IMR-90 (cell line): ENCODE data around the gene PLD4. TPM values are rescaled to one million over a fixed set of nuclear protein-coding genes. Genes with fewer than 3 reads are reported as not detected.

Experiments
- ATAC-seq: fragments of 200-7000 bp; cut with Tn5 transposase; 2 replicates; pipeline ENCODE4 v1.9.1; 2020; ENCODE audit warnings: low read depth, mild to moderate bottlenecking, moderate library complexity
- BruUV-seq: library from RNA; stranded (reverse); fragments of 400-500 nt; replicated peaks from 2 replicates; lab custom pipeline; 2021; lab: Mats Ljungman, UMichigan
- CTCF ChIA-PET: fragments of 300-600 bp; formaldehyde crosslinking; extraction: SDS; loops from one replicate; lab custom pipeline; 2021; ENCODE audit warnings: antibody characterized with exemption; lab: Yijun Ruan, JAX
- POLR2A ChIA-PET: fragments of 300-600 bp; sonication (Branson Sonifier 250); formaldehyde crosslinking; loops from one replicate; lab custom pipeline; 2022; ENCODE audit warnings: antibody characterized with exemption; ENCODE audit not compliant: unreplicated experiment; lab: Charles Lee
- DNase-seq: peaks from one replicate; pipeline ENCODE4 v3.0.0; 2013
- H2AFZ ChIP-seq: replicated peaks from 2 replicates; pipeline ENCODE3; 2013; ENCODE audit warnings: low read length, mild to moderate bottlenecking; ENCODE audit not compliant: poor library complexity
- H2AK5ac ChIP-seq: 2 replicates; pipeline ENCODE4 v1.6.1; 2013; ENCODE audit warnings: low read depth, low read length, inconsistent platforms
- H2AK9ac ChIP-seq: replicated peaks from 2 replicates; pipeline ENCODE3; 2013; ENCODE audit warnings: mild to moderate bottlenecking, low read depth, low read length, moderate library complexity; ENCODE audit not compliant: poor library complexity
- H2BK120ac ChIP-seq: 2 replicates; pipeline ENCODE4 v1.6.1; 2013; ENCODE audit warnings: low read depth, low read length, inconsistent platforms
- H2BK15ac ChIP-seq: 3 replicates; pipeline ENCODE4 v1.6.1; 2013; ENCODE audit warnings: low read depth, low read length, inconsistent platforms
- H2BK20ac ChIP-seq: 2 replicates; pipeline ENCODE4 v1.6.1; 2013; ENCODE audit warnings: low read depth, mild to moderate bottlenecking, inconsistent platforms, low read length, moderate library complexity
- H2BK5ac ChIP-seq: 2 replicates; pipeline ENCODE4 v1.6.1; 2013; ENCODE audit warnings: mild to moderate bottlenecking, low read depth, low read length, inconsistent platforms; ENCODE audit not compliant: poor library complexity, severe bottlenecking
- H3K14ac ChIP-seq: replicated peaks from 2 replicates; pipeline ENCODE4 v1.6.1; 2013; ENCODE audit warnings: low read depth, low read length, inconsistent platforms
- H3K18ac ChIP-seq: 2 replicates; pipeline ENCODE4 v1.6.1; 2013; ENCODE audit warnings: low read depth, low read length, control low read depth
- H3K23ac ChIP-seq: 2 replicates; pipeline ENCODE4 v1.6.1; 2013; ENCODE audit warnings: low read depth, low read length, inconsistent platforms
- H3K27ac ChIP-seq: 2 replicates; pipeline ENCODE4 v1.5.1; 2013; ENCODE audit warnings: mild to moderate bottlenecking, control low read depth, low read length; ENCODE audit not compliant: insufficient read depth
- H3K27me3 ChIP-seq: 2 replicates; pipeline ENCODE4 v1.6.1; 2013; ENCODE audit warnings: low read length; ENCODE audit not compliant: control insufficient read depth, insufficient read depth
- H3K36me3 ChIP-seq: 2 replicates; pipeline ENCODE4 v1.6.1; 2013; ENCODE audit warnings: low read length, mixed read lengths; ENCODE audit not compliant: control insufficient read depth, insufficient read depth
- H3K4ac ChIP-seq: 2 replicates; pipeline ENCODE4 v1.6.1; 2013; ENCODE audit warnings: low read depth, low read length, inconsistent platforms
- H3K4me1 ChIP-seq: 2 replicates; pipeline ENCODE4 v1.6.1; 2013; ENCODE audit warnings: low read length, mixed read lengths; ENCODE audit not compliant: control insufficient read depth, insufficient read depth
- H3K4me2 ChIP-seq: 2 replicates; pipeline ENCODE4 v1.6.1; 2013; ENCODE audit warnings: low read depth, mild to moderate bottlenecking, control low read depth, low read length, moderate library complexity
- H3K4me3 ChIP-seq: 2 replicates; pipeline ENCODE4 v1.5.1; 2013; ENCODE audit warnings: low read depth, mild to moderate bottlenecking, control low read depth, low read length, moderate library complexity; ENCODE audit not compliant: insufficient read depth
- H3K56ac ChIP-seq: 2 replicates; pipeline ENCODE4 v1.6.1; 2013; ENCODE audit warnings: low read length, inconsistent platforms; ENCODE audit not compliant: insufficient read depth; ENCODE audit errors: extremely low read depth
- H3K79me1 ChIP-seq, 2 experiments: 2 replicates each; pipeline ENCODE4 v1.6.1; 2013; ENCODE audit warnings: low read length in 2 of 2, inconsistent platforms in 1 of 2, low read depth in 1 of 2
- H3K9ac ChIP-seq: 2 replicates; pipeline ENCODE4 v1.6.1; 2013; ENCODE audit warnings: low read depth, low read length, control low read depth
- H3K9me1 ChIP-seq: 2 replicates; pipeline ENCODE4 v1.6.1; 2013; ENCODE audit warnings: low read length, inconsistent platforms; ENCODE audit not compliant: insufficient read depth
- H3K9me3 ChIP-seq: 2 replicates; pipeline ENCODE4 v1.6.1; 2013; ENCODE audit warnings: low read length; ENCODE audit not compliant: control insufficient read depth, insufficient read depth
- H4K20me1 ChIP-seq: 2 replicates; pipeline ENCODE4 v1.6.1; 2013; ENCODE audit warnings: low read length, inconsistent platforms; ENCODE audit not compliant: insufficient read depth
- H4K5ac ChIP-seq: 2 replicates; pipeline ENCODE4 v1.6.1; 2013; ENCODE audit warnings: mild to moderate bottlenecking, low read depth, low read length, control low read depth
- H4K8ac ChIP-seq, 2 experiments: 2 replicates each; pipeline ENCODE4 v1.6.1; 2013; ENCODE audit warnings: low read depth in 2 of 2, low read length in 2 of 2, control low read depth in 1 of 2, inconsistent platforms in 1 of 2
- H4K91ac ChIP-seq: 2 replicates; pipeline ENCODE4 v1.6.1; 2013; ENCODE audit warnings: low read depth, low read length, inconsistent platforms; ENCODE audit not compliant: insufficient read depth
- CEBPB ChIP-seq: IDR thresholded peaks from 2 replicates; pipeline ENCODE4 v1.6.1; 2012; ENCODE audit warnings: low read depth, low read length, improper control_type of control experiment
- CHD1 ChIP-seq: IDR thresholded peaks from 2 replicates; pipeline ENCODE4 v1.6.1; 2012; ENCODE audit warnings: low read depth, low read length, improper control_type of control experiment
- ELK1 ChIP-seq: fragments of 150-350 bp; IDR thresholded peaks from 2 replicates; pipeline ENCODE4 v1.6.1; 2016; ENCODE audit warnings: low read depth, mild to moderate bottlenecking, low read length, moderate library complexity, borderline replicate concordance
- MAFK ChIP-seq: IDR thresholded peaks from 2 replicates; pipeline ENCODE4 v1.6.1; 2012; ENCODE audit warnings: low read depth, low read length, improper control_type of control experiment
- MAZ ChIP-seq: IDR thresholded peaks from 2 replicates; pipeline ENCODE4 v1.6.1; 2012; ENCODE audit warnings: low read depth, mild to moderate bottlenecking, low read length, improper control_type of control experiment, moderate library complexity, borderline replicate concordance
- MXI1 ChIP-seq: IDR thresholded peaks from 2 replicates; pipeline ENCODE4 v1.6.1; 2012; ENCODE audit warnings: low read depth, mild to moderate bottlenecking, low read length, moderate library complexity, borderline replicate concordance
- POLR2A ChIP-seq: IDR thresholded peaks from 2 replicates; pipeline ENCODE4 v1.6.1; 2012; ENCODE audit warnings: mild to moderate bottlenecking, low read depth, low read length
- RAD21 ChIP-seq: IDR thresholded peaks from 2 replicates; pipeline ENCODE4 v1.6.1; 2012; ENCODE audit warnings: low read length, improper control_type of control experiment
- RCOR1 ChIP-seq: IDR thresholded peaks from 2 replicates; pipeline ENCODE4 v1.6.1; 2012; ENCODE audit warnings: mild to moderate bottlenecking, low read length, improper control_type of control experiment; ENCODE audit not compliant: insufficient replicate concordance
- USF2 ChIP-seq: fragments of 150-350 bp; IDR thresholded peaks from 2 replicates; pipeline ENCODE4 v1.6.1; 2017; ENCODE audit warnings: mild to moderate bottlenecking, antibody characterized with exemption, low read length, low read depth
- WGBS, 2 experiments: methylation state at CpG; one replicate each; pipeline versions ENCODE4 v1.1.5 to v1.1.7; 2013; ENCODE audit warnings: missing lambda C conversion rate in 2 of 2; ENCODE audit not compliant: insufficient read length in 1 of 2; ENCODE audit errors: extremely low coverage in 2 of 2; 5-methylcytosine and 5-hydroxymethylcytosine counted together
- dilution Hi-C: fragments of 300-500 bp; cut with HindIII; formaldehyde crosslinking; loops from one replicate; pipeline ENCODE4 v1.14.3; 2018; ENCODE audit warnings: low sequenced_read_pairs; ENCODE audit not compliant: unreplicated experiment
- in situ Hi-C: fragments of 300-500 bp; cut with MboI; formaldehyde crosslinking; loops from 3 replicates; pipeline ENCODE4 v1.14.3; 2019; ENCODE audit warnings: low sequenced_read_pairs, inconsistent platforms, mixed read lengths
- intact Hi-C: fragments of 100-400 bp; cut with micrococcal nuclease; formaldehyde crosslinking; loops from 2 replicates; pipeline ENCODE4 v1.10.0; 2022
- polyA plus RNA-seq, 3 experiments: library from polyadenylated mRNA; depleted of rRNA; stranded (reverse); fragments of >200 nt; gene quantifications; 2 replicates each; pipeline ENCODE4 v1.2.3, GENCODE V29; 2012; ENCODE audit warnings: low replicate concordance in 1 of 3
- total RNA-seq: library from RNA; depleted of rRNA; stranded (reverse); fragments of >200 nt; gene quantifications from 2 replicates; pipeline ENCODE4 v1.2.3, GENCODE V29; 2012
- TF ChIP-seq, protein P1 (sequence below): conservative IDR thresholded peaks from 2 replicates; pipeline ENCODE4 v1.5.1; 2012; ENCODE audit warnings: mild to moderate bottlenecking, low read depth, low read length, improper control_type of control experiment

The PLD4 gene
- total and polyA plus RNA-seq, 2 of the 4 experiments (the other 2 are of a cell fraction) = 0.05 TPM; not detected in 1

GRCh38 chr14:104964546-104964945 lies 39.9 kb downstream of the PLD4 start (continued):
- TF ChIP-seq USF2 (no peak), MXI1 (no peak)

GRCh38 chr14:104965561-104966231 lies 41.0 kb downstream of the PLD4 start:
- H2BK20ac ChIP-seq = no peak overlapping the region
- H4K20me1 ChIP-seq = no peaks in the 10 kb centered on the region
- intact Hi-C loops (no loop called here), dilution Hi-C loops (no loop called here), in situ Hi-C loops (no loop called here)
- ChIA-PET POLR2A (no interaction called here), CTCF (no interaction called here)
- H2AK5ac ChIP-seq = peak overlapping the region; percentile 16; the same call in 1 of the 2 replicates
- no peak overlapping the region for H3K4me3 ChIP-seq
- H3K9me1 ChIP-seq = no peaks in the 10 kb centered on the region; the same call in 1 of the 2 replicates
- H3K56ac ChIP-seq = no peak overlapping the region
- no peak overlapping the region for H3K4ac ChIP-seq
- H3K18ac ChIP-seq = no peak overlapping the region
- H2BK120ac ChIP-seq = no peak overlapping the region
- H3K9me3 ChIP-seq = no peaks in the 10 kb centered on the region
- no peak overlapping the region for H3K23ac ChIP-seq
- H3K14ac ChIP-seq = no peak overlapping the region
- H4K5ac ChIP-seq = no peak overlapping the region
- no peak overlapping the region for H2BK15ac ChIP-seq
- peak overlapping the region; percentile 82 for H2AK9ac ChIP-seq
- no peak overlapping the region for H4K8ac ChIP-seq
- peaks cover 0 to 26% of the 10 kb centered on the region in 2 experiments; a peak in 1 of 4 replicates for H3K79me1 ChIP-seq
- H2AFZ ChIP-seq = no peak overlapping the region
- peaks cover 18% of the 10 kb centered on the region for H3K4me1 ChIP-seq
- H3K9ac ChIP-seq = no peak overlapping the region
- peaks cover 2% of the 10 kb centered on the region for H3K27me3 ChIP-seq
- DNase-seq (no peak), ATAC-seq (no peak)
- H2BK5ac ChIP-seq = no peak overlapping the region
- H3K27ac ChIP-seq = no peak overlapping the region
- no TSS peak for BruUV-seq
- H3K36me3 ChIP-seq = no peaks in the 10 kb centered on the region
- no peak overlapping the region for H4K91ac ChIP-seq
- 95% methylated on average over 3 of the region's 13 CpGs; no CpG with 5 or more reads in 1 of the 2 experiments for WGBS, 2 experiments
- no peak overlapping the region for H3K4me2 ChIP-seq
- TF ChIP-seq CHD1 = no peak
- no peak for TF ChIP-seq MAFK
- no peak for TF ChIP-seq RCOR1
- no peak for TF ChIP-seq POLR2A
- no peak for TF ChIP-seq MXI1
- TF ChIP-seq RAD21 = no peak
- TF ChIP-seq, protein P1, sequence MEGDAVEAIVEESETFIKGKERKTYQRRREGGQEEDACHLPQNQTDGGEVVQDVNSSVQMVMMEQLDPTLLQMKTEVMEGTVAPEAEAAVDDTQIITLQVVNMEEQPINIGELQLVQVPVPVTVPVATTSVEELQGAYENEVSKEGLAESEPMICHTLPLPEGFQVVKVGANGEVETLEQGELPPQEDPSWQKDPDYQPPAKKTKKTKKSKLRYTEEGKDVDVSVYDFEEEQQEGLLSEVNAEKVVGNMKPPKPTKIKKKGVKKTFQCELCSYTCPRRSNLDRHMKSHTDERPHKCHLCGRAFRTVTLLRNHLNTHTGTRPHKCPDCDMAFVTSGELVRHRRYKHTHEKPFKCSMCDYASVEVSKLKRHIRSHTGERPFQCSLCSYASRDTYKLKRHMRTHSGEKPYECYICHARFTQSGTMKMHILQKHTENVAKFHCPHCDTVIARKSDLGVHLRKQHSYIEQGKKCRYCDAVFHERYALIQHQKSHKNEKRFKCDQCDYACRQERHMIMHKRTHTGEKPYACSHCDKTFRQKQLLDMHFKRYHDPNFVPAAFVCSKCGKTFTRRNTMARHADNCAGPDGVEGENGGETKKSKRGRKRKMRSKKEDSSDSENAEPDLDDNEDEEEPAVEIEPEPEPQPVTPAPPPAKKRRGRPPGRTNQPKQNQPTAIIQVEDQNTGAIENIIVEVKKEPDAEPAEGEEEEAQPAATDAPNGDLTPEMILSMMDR = no peak
- TF ChIP-seq USF2 = no peak
- TF ChIP-seq ELK1 = no peak
- no peak for TF ChIP-seq MAZ
- TF ChIP-seq CEBPB = no peak
